ENCODE measurements around the gene F12.
A peak's percentile ranks its signal among the peaks of the same experiment; 100 is the strongest.

F12 gene

DNA sequence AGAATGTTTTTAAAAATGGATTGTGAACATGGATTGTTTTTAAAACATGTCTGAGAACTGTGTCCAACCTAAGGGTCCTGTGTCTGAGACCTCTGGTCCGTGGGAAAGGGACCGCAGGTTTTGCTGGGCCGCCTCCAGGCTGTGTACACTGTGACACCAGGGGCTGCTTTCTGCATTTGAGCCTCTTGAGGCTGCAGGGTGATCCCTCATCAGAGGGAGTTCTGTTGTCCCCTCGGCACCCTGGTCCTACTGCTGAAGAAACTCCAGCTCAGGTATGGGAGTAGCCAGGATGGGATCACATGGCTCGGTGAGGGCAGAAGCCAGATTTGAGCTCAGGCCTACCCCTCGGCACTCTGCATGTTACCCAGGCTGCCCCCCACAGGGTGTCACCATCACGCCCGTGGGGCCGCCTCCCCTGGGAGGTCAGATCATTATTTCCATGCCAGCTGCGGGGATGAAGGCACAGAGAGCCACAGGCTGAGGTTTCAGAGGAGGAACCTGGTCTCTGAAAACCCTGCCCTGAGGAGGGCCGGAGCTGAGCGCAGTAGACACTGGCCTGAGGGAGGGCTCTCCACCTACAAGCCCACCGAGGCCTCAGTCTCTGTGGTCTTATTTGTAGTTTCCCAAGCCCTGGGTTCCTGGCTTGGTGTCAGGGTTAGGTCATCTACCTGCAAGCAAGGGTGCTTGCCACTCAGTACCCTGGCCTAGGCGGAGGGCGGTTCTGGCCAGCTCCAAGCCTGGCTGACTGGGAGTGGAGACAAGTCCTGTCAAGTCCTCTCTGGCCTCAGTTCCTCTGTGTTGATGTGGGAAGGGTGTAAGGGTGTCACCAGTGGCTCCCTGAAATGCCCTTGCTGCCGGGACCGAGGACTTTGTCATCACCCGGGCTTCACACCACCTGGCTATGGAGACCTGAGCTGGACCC, 40.0 kb upstream of the F12 start:
- Mint-ChIP-seq H3K27me3 (no peaks in the 10 kb centered on the region), H3K9me3 (no peaks in the 10 kb centered on the region), H3K4me3 (no peak overlapping the region), H3K4me1 (ENCODE audit: low read depth) (peaks cover 55% of the 10 kb centered on the region), H3K27ac (peak overlapping the region; percentile 71), H3K36me3 (ENCODE audit: low read depth) (no peaks in the 10 kb centered on the region)
- peak; percentile 41 for DNase-seq

DNA sequence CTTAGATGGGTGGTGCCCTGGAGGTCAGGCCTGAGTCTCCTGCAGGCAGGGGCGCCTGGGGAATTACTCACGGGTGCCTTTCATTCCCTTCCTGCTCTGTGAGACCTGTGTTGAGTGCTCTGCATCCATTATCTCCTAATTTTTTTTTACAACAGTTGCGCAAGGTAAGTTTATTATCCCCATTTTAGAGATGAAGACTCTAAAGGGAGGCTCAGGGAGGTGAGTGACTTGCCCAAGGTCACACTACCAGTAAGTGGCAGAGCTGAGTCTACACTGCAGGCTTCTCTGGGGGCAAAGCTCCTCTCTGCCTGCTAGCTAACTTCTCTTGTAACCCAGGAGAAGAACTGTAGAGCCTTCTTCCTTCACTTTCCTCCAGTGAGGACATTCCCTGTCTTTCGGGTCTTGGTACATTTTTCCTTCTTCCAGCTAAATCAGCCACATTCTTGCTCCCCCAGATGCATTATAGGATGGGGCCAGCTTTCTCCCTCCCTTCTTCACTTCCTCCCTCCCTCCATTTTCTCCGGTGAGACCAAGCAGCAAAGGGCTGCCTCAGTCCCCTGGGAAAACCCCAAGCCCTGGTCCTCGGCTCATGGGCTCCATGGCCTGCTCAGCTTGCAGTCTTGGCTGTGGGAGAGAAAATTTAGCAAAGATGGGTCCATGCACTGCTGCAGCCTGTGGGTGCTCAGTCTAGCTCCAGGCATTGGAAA, 39.0 kb upstream of the F12 start:
- Mint-ChIP-seq H3K4me3 (peak overlapping the region; percentile 60), H3K9me3 (no peaks in the 10 kb centered on the region), H3K27me3 (no peaks in the 10 kb centered on the region), H3K36me3 (ENCODE audit: low read depth) (peaks cover 8% of the 10 kb centered on the region), H3K27ac (peak overlapping the region; percentile 73), H3K4me1 (ENCODE audit: low read depth) (peaks cover 58% of the 10 kb centered on the region)
- peak; percentile 30 for DNase-seq

DNA sequence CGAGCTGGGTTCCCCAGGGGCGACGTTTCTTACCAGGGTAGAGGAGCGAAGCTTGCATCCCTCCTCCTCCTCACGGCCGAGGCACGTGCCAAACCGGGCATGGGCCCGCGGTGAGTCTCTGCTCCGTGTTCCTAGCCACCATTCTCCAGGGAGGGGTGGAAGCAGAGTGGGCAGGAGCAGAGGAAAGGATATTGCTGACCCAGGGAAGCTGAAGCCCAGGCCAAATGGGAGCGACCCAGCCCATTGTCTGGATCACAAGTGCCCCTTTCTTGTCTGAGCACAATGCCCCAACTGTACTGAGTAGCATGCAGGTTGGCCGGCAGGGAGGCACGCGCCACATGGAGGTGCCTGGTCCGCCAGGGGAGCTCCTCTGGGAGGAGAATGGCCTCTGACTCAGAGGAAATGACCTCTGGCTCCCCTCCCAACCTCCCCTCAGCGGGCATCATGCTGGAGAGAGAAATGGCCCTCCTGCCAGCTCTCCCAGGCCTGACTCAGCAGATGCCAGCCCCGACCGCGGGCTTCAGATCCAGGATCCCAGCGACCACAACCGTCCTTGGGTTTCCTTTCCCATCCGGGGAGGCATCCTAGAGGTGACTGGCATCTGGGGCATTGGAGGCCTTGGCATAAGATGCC, 38.4 kb upstream of the F12 start:
- Mint-ChIP-seq H3K4me1 (ENCODE audit: low read depth) (peaks cover 57% of the 10 kb centered on the region), H3K36me3 (ENCODE audit: low read depth) (peaks cover 13% of the 10 kb centered on the region), H3K27ac (peak overlapping the region; percentile 73), H3K9me3 (no peaks in the 10 kb centered on the region), H3K27me3 (no peaks in the 10 kb centered on the region), H3K4me3 (peak overlapping the region; percentile 60)
- peak; percentile 66 for DNase-seq

DNA sequence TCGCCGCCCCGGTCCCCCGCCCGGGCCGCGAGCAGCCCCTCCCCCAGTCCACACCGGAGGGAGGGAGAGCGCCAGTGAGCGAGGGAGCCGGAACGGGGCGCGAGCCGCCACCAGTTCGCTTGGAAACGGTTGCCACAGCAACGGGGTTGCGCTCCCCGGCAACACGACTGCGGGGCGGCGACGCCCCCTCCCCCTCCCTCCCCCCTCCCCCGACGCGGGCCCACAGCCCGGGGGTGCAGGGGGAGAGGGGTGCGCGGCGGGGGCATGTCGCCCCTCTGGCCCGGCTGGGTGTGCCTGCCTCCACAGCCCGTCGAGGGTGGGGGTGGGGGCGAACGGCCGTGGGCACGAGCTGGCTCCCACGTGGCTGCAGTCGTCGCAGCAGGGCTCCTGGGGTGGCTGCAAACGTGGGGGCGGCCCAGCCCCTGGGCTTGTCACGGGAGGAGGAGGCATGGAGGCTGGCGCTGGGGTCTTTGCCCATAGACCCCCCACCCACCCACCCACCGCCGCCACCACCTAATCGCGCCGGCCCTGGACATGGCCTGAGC, 37.8 kb upstream of the F12 start:
- Mint-ChIP-seq H3K4me3 (peak overlapping the region; percentile 60), H3K9me3 (no peaks in the 10 kb centered on the region), H3K36me3 (ENCODE audit: low read depth) (peaks cover 19% of the 10 kb centered on the region), H3K4me1 (ENCODE audit: low read depth) (peaks cover 61% of the 10 kb centered on the region), H3K27ac (peak overlapping the region; percentile 26), H3K27me3 (no peaks in the 10 kb centered on the region)
- DNase-seq, result peak; percentile 79

DNA sequence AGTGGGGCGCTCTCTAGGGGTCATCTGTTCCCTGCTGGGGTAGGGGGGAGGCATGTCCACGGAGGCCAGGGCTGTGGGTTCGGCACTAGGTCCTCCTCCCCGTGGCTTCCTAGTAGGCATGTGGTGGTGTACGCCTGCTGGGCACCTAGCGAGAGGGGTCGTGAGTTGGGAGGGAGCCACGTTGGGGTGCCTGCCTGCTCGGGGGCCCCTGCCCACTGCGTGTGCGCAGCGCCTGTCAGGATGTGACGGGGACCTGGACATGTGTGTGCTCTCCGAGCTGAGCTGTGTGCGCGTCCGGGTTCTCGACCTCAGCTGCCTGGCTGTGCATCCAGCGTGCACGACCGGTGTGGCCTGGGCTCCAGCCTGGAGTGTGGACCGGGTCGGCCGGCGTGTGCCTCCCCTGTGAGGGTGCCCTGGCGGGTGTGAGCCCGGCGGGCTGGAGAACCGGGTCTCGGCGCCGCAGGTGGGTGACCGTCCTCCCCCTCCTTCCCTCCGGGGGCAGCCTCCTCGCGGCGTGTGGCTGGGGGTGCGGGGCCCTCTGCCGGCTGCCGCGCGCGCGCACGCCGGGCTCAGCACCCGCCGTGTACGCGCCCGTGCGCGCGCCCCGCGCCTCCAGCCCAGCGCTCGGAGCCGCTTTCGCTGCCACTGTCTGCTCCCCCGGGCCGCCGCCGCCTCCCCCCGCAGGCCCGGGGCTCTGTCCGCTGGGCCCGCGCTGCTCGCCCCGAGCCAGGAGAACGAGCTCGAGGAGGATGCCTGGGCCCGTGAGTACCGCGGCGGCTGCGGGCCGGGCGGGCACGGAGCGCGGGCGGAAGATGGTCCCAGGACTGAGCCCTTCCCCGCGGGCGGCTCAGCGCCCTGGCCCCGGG, 37.1 kb upstream of the F12 start, which contains the start of gene PRR7:
PRR7 (plus strand) TSS at position 615 of the 866 bp plus-strand sequence. CDS start 8,254 bp downstream, outside the sequence.
- Mint-ChIP-seq H3K4me3 (peak within 1 kb of the TSS; percentile 70), H3K9me3 (no peaks in the 10 kb centered on the region), H3K4me1 (ENCODE audit: low read depth) (peaks cover 62% of the 10 kb centered on the region), H3K27me3 (no peaks in the 10 kb centered on the region), H3K36me3 (ENCODE audit: low read depth) (peaks cover 26% of the 10 kb centered on the region), H3K27ac (peak within 1 kb of the TSS; percentile 91)
- peak; percentile 86 for DNase-seq

DNA sequence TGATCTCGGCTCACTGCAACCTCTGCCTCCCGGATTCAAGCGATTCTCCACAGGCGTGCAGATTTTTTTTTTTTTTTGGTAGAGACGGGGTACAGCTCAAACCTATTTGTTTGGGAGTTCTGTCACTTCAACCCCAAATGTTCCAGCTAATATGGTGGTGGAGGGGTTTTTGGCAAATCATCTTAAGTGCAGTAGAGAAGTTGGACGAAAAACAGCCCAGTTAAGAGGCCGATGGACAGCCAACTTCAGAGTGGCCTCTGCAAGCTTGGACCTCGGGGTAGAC, 36.5 kb upstream of the F12 start:
- no peak for DNase-seq
- Mint-ChIP-seq H3K27me3 (no peaks in the 10 kb centered on the region), H3K9me3 (no peaks in the 10 kb centered on the region), H3K4me3 (peak overlapping the region; percentile 70), H3K4me1 (ENCODE audit: low read depth) (peaks cover 64% of the 10 kb centered on the region), H3K36me3 (ENCODE audit: low read depth) (peaks cover 31% of the 10 kb centered on the region), H3K27ac (peak overlapping the region; percentile 91)

DNA sequence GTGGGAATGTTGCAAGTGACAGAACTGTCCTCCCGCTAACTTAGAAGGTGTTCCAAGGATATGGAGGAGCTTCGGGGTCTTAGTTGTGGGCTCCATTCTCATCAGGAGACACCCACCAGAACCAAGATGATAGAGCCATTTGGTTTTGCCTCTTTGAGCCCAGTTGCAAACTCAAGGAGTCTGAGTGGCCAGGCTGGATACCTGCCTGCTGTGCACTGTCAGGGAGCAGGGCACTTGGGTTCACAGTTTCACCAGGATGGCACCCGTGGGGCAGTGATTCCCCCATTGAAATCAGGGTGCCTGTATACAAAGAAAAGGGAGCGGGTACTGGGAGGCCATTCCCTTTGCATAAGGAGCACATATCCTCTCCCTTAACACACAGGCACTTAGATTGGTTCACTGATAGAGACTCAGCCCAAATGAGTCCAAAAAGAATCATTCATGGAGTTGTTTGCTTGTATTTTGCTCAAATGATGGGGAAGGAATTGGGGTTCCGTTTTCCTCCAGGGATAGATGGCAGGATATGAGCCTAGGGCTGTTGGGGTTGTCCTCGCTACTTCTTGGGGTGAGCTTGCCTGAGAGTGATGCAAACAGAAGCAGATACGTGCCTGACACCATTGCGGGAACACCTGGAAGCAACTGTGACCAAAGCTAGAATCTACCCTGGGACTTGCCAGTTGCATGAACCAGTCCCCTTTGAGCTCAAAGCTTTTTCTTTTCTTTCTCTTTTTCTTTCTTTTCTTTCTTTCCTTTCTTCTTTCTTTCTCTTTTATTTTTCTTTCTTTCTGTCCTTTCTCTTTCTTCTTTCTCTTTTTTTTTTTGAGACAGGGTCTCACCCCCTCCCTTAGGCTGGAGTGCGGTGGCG, 35.9 kb upstream of the F12 start:
- DNase-seq, result peak; percentile 56
- peaks cover 67% of the 10 kb centered on the region for H3K4me1 Mint-ChIP-seq (ENCODE audit: low read depth)
- H3K27me3 Mint-ChIP-seq, result no peaks in the 10 kb centered on the region

DNA sequence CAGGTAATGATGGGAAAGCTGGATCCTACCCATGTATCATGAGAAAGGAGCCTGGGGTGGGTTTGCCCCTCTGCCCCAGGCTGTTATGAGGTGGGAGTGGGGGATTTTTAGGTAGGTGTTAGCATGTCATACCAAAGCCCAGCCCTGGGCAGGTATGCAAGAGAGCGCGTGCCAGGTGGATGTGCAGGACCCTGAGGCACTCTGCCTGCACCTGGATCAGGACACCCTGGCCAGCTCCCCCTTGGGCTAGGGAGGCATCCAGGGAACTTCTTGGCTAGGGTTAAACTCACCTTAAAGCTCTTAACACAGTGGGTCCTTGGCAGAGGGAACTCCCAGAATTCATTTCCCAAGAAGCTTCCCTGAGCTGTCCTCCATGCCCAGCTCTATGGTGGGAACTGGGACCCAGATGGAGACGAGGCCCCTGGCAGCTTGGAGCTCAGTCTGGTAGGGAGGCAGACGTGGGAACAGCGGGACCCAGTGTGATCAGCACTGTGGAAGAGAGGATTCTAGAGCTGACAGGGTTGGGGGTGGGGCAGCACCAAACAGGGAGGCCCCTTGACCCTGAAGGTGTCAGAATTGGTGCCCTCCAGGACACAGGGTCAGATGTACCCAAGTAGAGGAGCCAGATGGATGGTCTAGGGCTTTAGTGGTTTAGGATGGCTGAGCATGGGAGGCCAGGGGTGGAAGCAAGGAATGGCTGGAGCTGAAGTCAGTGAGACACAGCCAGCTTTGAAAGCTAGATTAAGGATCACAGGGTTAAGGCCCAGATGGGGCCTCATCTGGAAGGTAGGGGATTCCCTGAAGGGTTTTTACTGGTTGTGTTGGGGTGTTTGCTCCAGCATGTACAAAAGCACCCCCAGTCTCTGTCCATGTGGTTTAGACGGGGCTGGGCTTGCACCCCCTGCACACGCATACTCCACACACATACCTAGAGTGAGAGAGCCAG, 35.0 kb upstream of the F12 start:
- peaks cover 45% of the 10 kb centered on the region for H3K36me3 Mint-ChIP-seq (ENCODE audit: low read depth)
- H3K4me1 Mint-ChIP-seq (ENCODE audit: low read depth), result peaks cover 76% of the 10 kb centered on the region
- H3K27me3 Mint-ChIP-seq, result no peaks in the 10 kb centered on the region
- H3K4me3 Mint-ChIP-seq, result peak overlapping the region; percentile 23
- DNase-seq, result peak; percentile 56
- no peaks in the 10 kb centered on the region for H3K9me3 Mint-ChIP-seq
- H3K27ac Mint-ChIP-seq, result peak overlapping the region; percentile 91

More for the DNA sequence above, 35.9 kb upstream of the F12 start:
- peak overlapping the region; percentile 91 for H3K27ac Mint-ChIP-seq
- H3K9me3 Mint-ChIP-seq, result no peaks in the 10 kb centered on the region
- peak overlapping the region; percentile 70 for H3K4me3 Mint-ChIP-seq
- peaks cover 36% of the 10 kb centered on the region for H3K36me3 Mint-ChIP-seq (ENCODE audit: low read depth)

DNA sequence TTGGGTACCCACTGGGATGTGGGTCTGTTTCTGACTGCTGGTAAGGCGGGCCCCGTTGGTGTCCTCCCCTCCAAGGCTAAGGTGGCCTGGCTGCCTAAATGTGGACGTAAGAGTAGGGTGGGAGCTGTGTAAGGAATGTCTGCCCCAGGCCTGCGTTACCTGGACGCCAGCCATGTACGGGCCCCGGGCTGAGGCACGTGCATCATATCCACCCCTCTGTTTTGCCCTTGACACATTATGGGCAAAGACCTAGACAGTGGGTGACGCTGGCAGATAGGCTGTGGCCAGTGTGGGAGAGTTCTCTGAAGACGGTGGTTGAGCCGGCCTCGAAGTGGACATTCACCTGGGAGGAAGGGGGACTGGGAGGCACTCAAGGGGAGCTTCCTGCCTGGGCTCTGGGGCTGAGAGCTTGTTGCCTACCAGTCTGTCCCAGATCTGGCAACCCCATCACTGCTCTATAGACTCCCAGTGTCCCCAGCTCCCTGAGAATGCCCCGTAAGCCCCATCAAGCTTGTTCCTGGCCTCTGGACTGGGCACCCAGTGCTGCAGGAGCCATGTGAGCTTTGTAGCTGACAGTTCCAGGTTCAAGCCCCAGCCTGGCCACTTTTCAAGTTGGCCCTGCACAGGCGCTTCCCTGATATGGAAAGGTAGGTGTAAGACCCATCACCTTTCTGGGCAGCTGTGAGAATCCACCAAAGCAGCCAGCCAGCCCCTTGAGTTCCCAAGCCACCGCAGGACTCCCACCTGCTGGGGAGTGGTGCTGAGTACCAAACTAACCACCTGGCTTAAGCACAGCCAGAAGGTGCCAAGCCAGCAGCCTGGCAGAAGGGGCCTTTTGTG, 34.0 kb upstream of the F12 start:
- Mint-ChIP-seq H3K9me3 (no peaks in the 10 kb centered on the region), H3K27ac (peak overlapping the region; percentile 50), H3K36me3 (ENCODE audit: low read depth) (peaks cover 56% of the 10 kb centered on the region), H3K4me1 (ENCODE audit: low read depth) (peaks cover 78% of the 10 kb centered on the region), H3K27me3 (no peaks in the 10 kb centered on the region), H3K4me3 (no peak overlapping the region)
- DNase-seq, result peak; percentile 48

DNA sequence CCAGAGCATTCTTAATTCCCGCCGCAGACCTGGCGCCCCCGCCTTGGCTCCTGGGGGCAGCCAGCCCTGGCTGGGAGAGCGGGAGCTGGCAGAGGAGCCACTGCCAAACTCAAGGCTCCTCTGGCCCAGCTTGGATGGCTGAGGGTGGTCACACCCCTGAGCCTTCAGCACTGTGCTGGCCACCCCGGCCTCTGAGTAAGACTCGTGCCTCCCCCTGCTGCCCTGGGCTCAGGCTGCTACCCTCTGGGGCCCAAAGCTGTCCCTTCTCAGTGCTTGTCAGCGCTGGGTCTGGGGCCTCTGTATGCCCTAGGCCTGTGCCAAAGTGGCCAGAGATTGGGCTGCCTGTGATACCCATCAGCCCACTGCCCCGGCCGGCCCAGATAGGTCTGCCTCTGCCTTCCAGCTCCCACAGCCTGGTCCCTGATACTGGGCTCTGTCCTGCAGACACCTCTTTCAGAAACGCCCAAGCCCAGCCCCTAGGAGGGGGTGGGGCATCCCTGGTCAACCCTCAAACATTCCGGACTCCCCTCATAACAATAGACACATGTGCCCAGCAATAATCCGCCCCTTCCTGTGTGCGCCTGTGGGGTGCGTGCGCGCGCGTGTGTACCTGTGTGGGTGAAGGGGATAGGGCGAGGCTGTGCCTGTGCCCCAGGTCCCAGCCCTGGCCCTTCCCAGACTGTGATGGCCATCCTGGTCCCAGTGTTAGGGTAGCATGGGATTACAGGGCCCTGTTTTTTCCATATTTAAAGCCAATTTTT, 32.9 kb upstream of the F12 start:
- H3K27ac Mint-ChIP-seq, result peak overlapping the region; percentile 73
- H3K27me3 Mint-ChIP-seq, result no peaks in the 10 kb centered on the region
- H3K4me1 Mint-ChIP-seq (ENCODE audit: low read depth), result peaks cover 79% of the 10 kb centered on the region
- DNase-seq, result peak; percentile 35
- H3K9me3 Mint-ChIP-seq, result no peaks in the 10 kb centered on the region
- no peak overlapping the region for H3K4me3 Mint-ChIP-seq
- peaks cover 67% of the 10 kb centered on the region for H3K36me3 Mint-ChIP-seq (ENCODE audit: low read depth)

Data from activated T-cell treated with anti-CD3 and anti-CD28 coated beads, Interleukin-2, amount 50 U/mL, for 24 hours (primary cell).